GM13977 (cell line): ENCODE measurements around the gene FAR2.

Experiments
- DNase-seq: peaks from one replicate; pipeline ENCODE4 v3.0.0; 2012; ENCODE audit warnings: low spot score
- in situ Hi-C: fragments of 300-500 bp; cut with MboI; formaldehyde crosslinking; loops from one replicate; pipeline ENCODE4 v1.12.0; 2022; ENCODE audit warnings: low sequenced_read_pairs, low pct_unique_long_range_greater_than_20kb, mixed read lengths, inconsistent platforms; ENCODE audit not compliant: unreplicated experiment
- TF ChIP-seq, protein P1 (sequence below): IDR thresholded peaks from 2 replicates; pipeline ENCODE4 v1.5.1; 2012; ENCODE audit warnings: mild to moderate bottlenecking, control low read depth; ENCODE audit not compliant: insufficient read depth; ENCODE audit errors: extremely low read depth, missing control alignments

The FAR2 gene

DNA sequence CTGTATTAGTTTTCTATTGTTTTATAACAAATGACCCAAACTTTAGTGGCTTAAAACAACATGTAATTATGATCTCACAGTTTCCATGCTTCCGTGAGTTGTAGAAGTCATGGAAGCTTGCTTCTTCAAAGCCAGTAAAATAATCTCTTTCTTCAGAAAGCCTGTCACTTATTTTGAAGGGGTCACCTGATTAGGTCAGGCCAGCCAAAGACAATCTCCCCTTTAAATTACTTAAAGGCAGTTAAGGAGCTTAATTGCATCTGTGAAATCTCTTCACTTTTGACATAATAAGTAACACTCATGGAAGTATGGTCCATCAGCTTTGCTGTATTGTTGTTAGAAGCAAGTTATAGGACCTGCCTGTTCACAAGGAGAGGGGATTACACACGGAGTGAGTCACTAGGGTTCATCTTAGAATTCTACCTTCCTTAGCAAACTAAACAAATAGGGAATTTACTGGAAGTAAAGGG lies 89.8 kb downstream of the FAR2 start:
- no peak for DNase-seq
- in situ Hi-C loops, result no loop called here
- TF ChIP-seq, protein P1, sequence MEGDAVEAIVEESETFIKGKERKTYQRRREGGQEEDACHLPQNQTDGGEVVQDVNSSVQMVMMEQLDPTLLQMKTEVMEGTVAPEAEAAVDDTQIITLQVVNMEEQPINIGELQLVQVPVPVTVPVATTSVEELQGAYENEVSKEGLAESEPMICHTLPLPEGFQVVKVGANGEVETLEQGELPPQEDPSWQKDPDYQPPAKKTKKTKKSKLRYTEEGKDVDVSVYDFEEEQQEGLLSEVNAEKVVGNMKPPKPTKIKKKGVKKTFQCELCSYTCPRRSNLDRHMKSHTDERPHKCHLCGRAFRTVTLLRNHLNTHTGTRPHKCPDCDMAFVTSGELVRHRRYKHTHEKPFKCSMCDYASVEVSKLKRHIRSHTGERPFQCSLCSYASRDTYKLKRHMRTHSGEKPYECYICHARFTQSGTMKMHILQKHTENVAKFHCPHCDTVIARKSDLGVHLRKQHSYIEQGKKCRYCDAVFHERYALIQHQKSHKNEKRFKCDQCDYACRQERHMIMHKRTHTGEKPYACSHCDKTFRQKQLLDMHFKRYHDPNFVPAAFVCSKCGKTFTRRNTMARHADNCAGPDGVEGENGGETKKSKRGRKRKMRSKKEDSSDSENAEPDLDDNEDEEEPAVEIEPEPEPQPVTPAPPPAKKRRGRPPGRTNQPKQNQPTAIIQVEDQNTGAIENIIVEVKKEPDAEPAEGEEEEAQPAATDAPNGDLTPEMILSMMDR, result no peak

DNA sequence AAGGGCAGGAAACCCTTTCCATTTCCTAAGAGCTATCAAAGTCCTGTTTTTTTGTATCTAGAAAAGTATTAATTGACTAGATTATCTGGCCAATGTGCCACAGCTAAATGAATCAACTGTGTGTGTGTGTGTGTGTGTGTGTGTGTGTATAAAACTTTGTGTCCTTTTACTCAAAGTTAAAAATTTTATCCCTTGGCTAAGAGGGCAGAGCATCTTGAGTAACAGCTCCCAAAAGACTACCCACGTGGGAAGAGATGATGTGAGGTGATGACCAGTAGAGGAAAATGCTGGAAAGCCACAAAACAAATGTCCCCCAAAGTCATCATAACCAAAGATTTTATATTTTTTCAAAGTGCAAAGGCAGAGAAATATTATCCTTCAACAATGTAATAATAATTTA lies 90.3 kb downstream of the FAR2 start:
- no peak for DNase-seq
- in situ Hi-C loops, result no loop called here
- TF ChIP-seq, protein P1, result no peak

DNA sequence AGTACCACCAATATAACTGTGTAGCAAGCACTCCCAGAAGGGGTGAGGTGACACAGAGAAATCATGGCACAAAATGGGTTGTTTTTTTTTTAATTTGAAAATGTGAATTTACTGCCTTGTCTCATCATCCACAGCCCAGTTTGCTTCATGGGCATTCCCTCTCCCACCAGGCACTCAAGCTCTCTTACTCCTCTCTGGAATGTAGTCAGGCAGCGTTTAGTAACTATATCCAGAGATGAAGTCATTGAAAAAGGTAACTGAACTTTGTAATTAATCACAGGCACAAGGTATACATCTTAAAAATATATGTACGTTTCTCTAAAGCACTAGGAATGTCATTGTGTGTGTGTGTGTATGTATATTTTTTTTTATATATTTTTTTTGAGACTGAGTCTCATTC lies 91.4 kb downstream of the FAR2 start:
- in situ Hi-C loops, result no loop called here
- TF ChIP-seq, protein P1, result no peak
- DNase-seq, result no peak

DNA sequence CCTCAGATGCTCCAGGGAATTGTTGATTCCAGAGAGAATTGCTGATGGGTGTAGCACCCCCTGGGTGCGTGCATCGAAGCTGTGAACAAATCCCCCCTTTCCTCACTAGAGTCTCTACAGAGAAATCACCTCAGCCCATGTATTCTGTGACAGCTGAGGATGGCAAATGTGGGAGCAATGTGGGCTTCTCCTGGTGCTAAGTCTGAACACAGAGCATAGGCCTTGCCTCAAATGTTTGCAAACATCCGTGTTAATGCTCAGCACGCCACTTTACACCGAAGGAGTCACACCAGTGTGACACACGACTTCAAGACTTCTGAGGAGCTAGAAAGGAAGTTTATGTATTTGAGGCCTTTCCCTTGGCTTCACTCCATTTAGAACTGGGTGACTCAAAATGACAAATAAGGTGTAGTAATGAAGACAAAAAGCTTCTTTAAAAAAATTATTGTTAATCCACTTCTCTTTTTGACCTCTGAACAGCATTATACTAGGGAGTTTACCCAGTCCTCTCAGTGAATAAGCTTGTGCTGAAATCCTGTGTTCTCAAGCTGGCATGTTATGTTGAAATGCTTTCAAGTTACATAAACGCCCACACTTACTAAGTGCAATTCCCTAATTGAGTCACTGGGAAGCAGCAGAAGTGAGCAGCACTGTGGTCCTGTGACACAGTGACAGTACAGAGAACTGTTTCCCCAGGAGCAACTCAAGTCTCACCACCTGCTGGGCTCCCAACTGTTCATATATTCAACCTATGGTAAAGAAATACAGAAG lies 92.9 kb downstream of the FAR2 start:
- TF ChIP-seq, protein P1, result no peak
- in situ Hi-C loops, result no loop called here

DNA sequence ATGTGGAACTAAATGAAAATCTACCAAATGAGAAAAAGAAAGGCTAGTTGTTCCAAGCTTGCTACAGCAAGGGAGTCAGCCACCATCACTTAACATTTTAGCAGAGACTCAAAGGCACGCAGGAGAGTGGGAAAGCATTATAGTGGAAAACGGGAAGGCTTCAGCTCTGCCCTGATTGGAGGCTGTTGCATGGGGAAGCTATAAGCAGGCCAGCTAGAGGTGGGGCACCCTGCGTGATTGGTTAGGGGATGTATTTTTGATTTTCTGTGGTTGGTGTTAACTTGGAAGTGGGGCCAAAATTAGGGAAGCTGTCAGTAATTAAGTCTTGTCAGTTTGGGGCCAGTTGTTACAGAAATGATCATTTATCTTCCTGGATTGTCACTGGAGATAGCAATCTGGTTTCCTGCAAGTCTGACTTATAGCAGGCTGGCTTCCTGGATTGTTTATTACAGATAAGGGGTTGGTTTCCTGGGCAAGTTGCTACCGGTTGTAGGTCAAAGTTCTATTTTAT lies 93.9 kb downstream of the FAR2 start:
- TF ChIP-seq, protein P1, result no peak
- in situ Hi-C loops, result no loop called here

More for the DNA sequence above, 92.9 kb downstream of the FAR2 start:
- DNase-seq, result peak; percentile 15

DNA sequence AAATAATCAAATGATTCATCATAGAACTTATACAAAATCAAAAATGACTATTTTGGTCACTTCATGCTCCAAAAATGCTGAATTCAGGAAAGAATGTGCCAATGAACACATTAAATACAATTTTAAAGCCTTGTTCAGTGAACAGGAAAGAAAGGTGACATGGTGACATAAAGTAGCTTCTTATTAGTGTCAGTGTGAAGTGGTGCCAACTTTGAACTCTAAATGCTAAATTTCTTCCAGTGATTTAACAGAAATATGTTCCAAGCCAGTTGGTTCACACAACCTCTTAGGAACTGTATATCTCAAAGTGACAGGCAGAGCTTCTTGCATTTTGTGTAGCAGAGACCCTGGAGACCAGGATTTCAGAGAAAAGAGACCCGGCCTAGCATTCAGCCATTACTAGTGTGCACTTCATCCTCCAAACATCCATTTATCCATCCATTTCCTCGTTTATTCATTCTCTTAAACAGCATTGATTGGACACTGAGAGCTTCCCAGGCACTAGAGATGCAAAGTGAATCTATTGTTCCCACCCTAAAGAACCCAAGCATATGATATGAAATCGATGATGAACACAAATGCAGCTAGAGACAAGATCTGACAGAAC lies 95.2 kb downstream of the FAR2 start:
- DNase-seq, result no peak
- in situ Hi-C loops, result no loop called here
- TF ChIP-seq, protein P1, result no peak

More for the DNA sequence above, 93.9 kb downstream of the FAR2 start:
- no peak for DNase-seq
